Stimulated activated CD4-positive, alpha-beta T cell treated with anti-CD3 and anti-CD28 coated beads, Interleukin-1b, Interleukin-23, amount 100 ng/mL, for 48 hours (primary cell): Measurements from ENCODE around the gene ATG16L1.

Experiments
- DNase-seq: peaks from one replicate; pipeline ENCODE4 v3.0.0-alpha.2; 2020

ATG16L1 gene

GRCh38 chr2:233261819-233262555, 10.5 kb downstream of the ATG16L1 start:
- DNase-seq: no peak

- DNase-seq: no peak
Measured at GRCh38 chr2:233262562-233262961, 11.1 kb downstream of the ATG16L1 start.

GRCh38 chr2:233263045-233263570, 11.6 kb downstream of the ATG16L1 start:
- no peak for DNase-seq

- no peak for DNase-seq
Measured at GRCh38 chr2:233264667-233265066, 13.2 kb downstream of the ATG16L1 start.

- DNase-seq: no peak
Measured at GRCh38 chr2:233265899-233266431, 14.5 kb downstream of the ATG16L1 start.

GRCh38 chr2:233266481-233266880, 15.0 kb downstream of the ATG16L1 start:
- DNase-seq: no peak

GRCh38 chr2:233267516-233268245, 16.2 kb downstream of the ATG16L1 start:
- peak; percentile 81 for DNase-seq

GRCh38 chr2:233270366-233270765, 18.9 kb downstream of the ATG16L1 start:
- no peak for DNase-seq

- no peak for DNase-seq
Measured at GRCh38 chr2:233270951-233271350, 19.5 kb downstream of the ATG16L1 start.

GRCh38 chr2:233271693-233272092, 20.2 kb downstream of the ATG16L1 start:
- no peak for DNase-seq

- peak; percentile 33 for DNase-seq
Measured at GRCh38 chr2:233273120-233273519, 21.6 kb downstream of the ATG16L1 start.

- no peak for DNase-seq
Measured at GRCh38 chr2:233275223-233275622, 23.8 kb downstream of the ATG16L1 start.

- no peak for DNase-seq
Measured at GRCh38 chr2:233278921-233279320, 27.4 kb downstream of the ATG16L1 start.

- DNase-seq: no peak
Measured at GRCh38 chr2:233280114-233280693, 28.7 kb downstream of the ATG16L1 start.

GRCh38 chr2:233281553-233281952, 30.1 kb downstream of the ATG16L1 start:
- DNase-seq: no peak

GRCh38 chr2:233281992-233282603, 30.6 kb downstream of the ATG16L1 start:
- DNase-seq: no peak

GRCh38 chr2:233285921-233286320, 34.4 kb downstream of the ATG16L1 start:
- no peak for DNase-seq

GRCh38 chr2:233287871-233288270, 36.4 kb downstream of the ATG16L1 start:
- no peak for DNase-seq

GRCh38 chr2:233288663-233289062, 37.2 kb downstream of the ATG16L1 start:
- DNase-seq: no peak

- no peak for DNase-seq
Measured at GRCh38 chr2:233289648-233290047, 38.2 kb downstream of the ATG16L1 start.

GRCh38 chr2:233290051-233290845, 38.8 kb downstream of the ATG16L1 start:
- no peak for DNase-seq

- no peak for DNase-seq
Measured at GRCh38 chr2:233295891-233296290, 44.4 kb downstream of the ATG16L1 start.
